K562 (cell line): Measurements from ENCODE around the gene PLCB4.

ENCODE experiments used
- HDAC2 ChIP-seq: fragments of 450-650 bp; IDR thresholded peaks from 2 replicates; pipeline ENCODE4 v1.6.1; 2016; ENCODE audit warnings: mild to moderate bottlenecking
- SMC3 ChIP-seq: conservative IDR thresholded peaks from 2 replicates; pipeline ENCODE4 v1.6.1; 2011; ENCODE audit warnings: low read depth, low read length, improper control_type of control experiment; ENCODE audit not compliant: insufficient read depth
- ZNF384 ChIP-seq: IDR thresholded peaks from 2 replicates; pipeline ENCODE4 v1.6.1; 2012; ENCODE audit warnings: low read depth, low read length, improper control_type of control experiment
- TF ChIP-seq, protein P1 (sequence below): sonication (generic); formaldehyde crosslinking; IDR thresholded peaks from 2 replicates; pipeline ENCODE4 v1.5.0; 2020; ENCODE audit warnings: missing genetic modification reagents

DNA sequence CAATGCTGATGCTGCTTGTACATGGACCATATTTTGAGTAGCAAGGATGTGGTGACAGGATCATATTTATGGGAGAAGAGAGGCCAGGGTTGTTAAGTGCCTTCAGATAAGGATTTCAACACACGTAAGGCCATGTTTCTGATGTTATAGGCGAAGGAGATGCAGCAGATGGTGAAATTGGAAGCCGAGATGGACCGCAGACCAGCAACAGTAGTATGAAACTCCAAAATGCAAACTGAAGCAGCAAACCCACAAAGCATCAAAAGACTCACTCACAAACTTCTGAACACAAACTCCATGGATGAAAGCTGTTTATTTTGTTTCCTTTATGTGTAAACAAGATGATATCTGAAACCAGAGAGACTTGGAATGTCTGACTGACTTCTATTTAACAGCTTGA, 409.9 kb downstream of the PLCB4 start:
- TF ChIP-seq, protein P1, sequence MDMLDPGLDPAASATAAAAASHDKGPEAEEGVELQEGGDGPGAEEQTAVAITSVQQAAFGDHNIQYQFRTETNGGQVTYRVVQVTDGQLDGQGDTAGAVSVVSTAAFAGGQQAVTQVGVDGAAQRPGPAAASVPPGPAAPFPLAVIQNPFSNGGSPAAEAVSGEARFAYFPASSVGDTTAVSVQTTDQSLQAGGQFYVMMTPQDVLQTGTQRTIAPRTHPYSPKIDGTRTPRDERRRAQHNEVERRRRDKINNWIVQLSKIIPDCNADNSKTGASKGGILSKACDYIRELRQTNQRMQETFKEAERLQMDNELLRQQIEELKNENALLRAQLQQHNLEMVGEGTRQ (CRISPR knock-in tag): no peak
- no peak for TF ChIP-seq SMC3
- TF ChIP-seq HDAC2: no peak
- TF ChIP-seq ZNF384: no peak
